HG03064 (cell line): ENCODE data around the gene IKZF1.
A peak's percentile ranks its signal among the peaks of the same experiment; 100 is the strongest.

Experiments used
- ATAC-seq: cut with Tn5 transposase; IDR thresholded peaks from one replicate; pipeline ENCODE4 v1.9.1; 2021; ENCODE audit warnings: low read depth; ENCODE audit not compliant: unreplicated experiment

Gene IKZF1

DNA sequence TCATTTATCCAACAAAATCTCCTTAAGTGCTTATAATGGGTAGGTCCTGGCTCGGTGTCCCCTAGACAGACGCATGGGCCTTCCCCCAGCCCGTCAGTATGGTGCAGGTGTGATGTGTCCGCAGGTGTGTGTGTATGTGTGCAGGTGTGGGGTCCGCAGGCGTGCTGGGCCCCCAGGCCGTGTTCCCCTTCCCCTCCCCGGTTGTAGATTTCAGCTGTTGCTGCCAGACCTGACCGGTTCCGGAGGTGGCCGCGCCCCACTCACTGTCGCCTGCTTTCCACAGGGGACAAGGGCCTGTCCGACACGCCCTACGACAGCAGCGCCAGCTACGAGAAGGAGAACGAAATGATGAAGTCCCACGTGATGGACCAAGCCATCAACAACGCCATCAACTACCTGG, 95.1 kb downstream of the IKZF1 start:
- no peak for ATAC-seq

DNA sequence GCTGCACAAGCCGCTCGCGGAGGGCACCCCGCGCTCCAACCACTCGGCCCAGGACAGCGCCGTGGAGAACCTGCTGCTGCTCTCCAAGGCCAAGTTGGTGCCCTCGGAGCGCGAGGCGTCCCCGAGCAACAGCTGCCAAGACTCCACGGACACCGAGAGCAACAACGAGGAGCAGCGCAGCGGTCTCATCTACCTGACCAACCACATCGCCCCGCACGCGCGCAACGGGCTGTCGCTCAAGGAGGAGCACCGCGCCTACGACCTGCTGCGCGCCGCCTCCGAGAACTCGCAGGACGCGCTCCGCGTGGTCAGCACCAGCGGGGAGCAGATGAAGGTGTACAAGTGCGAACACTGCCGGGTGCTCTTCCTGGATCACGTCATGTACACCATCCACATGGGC, 95.6 kb downstream of the IKZF1 start:
- no peak for ATAC-seq

- no peak for ATAC-seq
Observed at GRCh38 chr7:50404392-50404791, 99.9 kb downstream of the IKZF1 start.

GRCh38 chr7:50405221-50405620, 100.7 kb downstream of the IKZF1 start:
- no peak for ATAC-seq

GRCh38 chr7:50406935-50407334, 102.4 kb downstream of the IKZF1 start:
- no peak for ATAC-seq

- peak; percentile 49 for ATAC-seq
Observed at GRCh38 chr7:50409856-50410745, 105.6 kb downstream of the IKZF1 start.

GRCh38 chr7:50411332-50411731, 106.8 kb downstream of the IKZF1 start:
- no peak for ATAC-seq

DNA sequence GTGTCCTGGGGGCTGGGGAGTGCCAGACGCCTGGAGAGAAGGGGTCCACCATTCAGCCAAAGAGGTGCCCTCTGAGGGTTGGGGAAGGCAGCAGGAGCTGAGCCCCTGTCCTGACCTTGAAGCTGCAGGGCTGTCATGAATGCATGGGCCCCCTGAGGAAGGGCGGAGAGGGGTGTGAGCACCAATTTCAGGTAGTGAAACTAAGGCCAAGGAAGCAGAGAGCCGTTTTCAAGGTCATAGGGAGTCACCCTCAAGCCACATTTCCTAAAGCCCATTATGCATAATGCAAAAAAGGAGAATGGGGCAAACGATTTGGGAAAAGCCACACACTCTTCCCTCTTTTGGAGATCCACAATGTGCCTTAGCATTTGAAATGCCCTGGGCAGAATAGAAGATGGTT, 108.5 kb downstream of the IKZF1 start:
- no peak for ATAC-seq

DNA sequence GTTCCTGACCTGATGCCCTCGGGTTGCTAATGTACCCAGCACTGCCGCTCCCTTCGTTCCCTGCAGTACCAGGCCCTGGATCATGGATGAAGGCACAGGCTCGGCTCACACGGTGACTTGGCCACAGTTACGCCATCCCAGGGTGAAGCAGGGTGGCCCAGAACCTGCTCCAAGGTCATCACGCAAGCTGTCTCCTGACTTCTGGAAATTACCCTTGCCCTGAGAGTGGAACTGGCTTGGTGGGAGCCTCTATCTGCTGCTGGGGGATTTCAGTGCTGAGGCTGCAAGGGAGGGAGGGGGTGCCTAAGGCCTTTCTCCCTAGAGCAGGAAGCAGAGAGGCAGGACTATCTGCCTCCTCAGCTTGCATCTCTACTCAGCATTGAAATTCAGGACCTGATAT, 109.0 kb downstream of the IKZF1 start:
- ATAC-seq = no peak

- ATAC-seq = no peak
Observed at GRCh38 chr7:50415844-50416364, 111.4 kb downstream of the IKZF1 start.

DNA sequence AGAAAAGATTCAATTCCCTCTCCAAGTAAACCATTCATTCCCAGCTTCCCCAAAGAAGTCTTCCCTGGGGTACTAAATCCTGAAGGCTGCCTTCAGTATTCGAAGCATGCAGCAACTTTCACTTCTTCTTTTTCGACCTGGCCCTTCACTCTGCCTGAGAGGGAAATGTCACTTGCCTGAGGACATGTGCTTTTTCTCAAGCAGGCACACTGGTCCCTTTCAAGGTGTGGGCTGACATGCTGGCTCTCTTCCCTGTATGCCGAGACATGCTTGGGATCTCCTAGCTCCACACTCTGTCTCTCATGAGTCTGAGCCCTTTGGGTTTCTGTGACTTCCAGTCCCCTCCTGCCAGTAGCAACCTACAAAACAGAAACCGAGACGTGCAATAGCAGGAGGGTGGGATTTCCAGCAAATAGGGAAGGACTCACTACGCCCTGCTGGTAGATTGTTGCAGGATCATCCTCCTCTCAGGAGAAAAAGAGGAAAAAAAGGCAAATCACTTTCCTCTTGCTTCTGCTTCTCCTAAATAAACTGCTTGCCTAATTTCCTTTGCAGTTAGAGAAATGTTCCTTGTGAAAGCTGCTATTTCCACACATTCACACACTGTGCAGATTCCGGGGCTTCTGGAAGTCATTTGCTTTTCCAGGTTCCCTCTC, 112.1 kb downstream of the IKZF1 start:
- peak; percentile 81 for ATAC-seq

DNA sequence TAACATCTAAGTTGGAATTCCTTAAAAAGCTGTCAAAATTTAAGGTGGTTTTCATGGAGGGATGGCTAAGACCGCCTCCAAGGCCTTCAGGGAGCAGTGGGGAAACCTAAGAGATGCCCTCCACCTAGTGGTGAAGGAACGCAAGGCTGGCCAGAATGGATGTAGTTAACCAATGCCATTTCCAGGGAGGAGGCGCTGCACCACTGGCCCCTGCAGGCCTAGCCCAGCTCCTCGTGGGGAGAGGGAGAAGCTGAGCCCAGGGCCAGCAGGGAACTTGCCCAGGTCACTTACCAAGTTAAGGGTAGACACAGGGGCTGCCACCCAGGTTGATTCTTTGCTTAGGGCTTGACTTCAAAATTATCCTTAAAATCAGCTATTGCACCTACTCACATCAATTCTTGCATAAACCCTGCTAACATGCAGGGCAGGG, 113.6 kb downstream of the IKZF1 start:
- peak; percentile 61 for ATAC-seq

DNA sequence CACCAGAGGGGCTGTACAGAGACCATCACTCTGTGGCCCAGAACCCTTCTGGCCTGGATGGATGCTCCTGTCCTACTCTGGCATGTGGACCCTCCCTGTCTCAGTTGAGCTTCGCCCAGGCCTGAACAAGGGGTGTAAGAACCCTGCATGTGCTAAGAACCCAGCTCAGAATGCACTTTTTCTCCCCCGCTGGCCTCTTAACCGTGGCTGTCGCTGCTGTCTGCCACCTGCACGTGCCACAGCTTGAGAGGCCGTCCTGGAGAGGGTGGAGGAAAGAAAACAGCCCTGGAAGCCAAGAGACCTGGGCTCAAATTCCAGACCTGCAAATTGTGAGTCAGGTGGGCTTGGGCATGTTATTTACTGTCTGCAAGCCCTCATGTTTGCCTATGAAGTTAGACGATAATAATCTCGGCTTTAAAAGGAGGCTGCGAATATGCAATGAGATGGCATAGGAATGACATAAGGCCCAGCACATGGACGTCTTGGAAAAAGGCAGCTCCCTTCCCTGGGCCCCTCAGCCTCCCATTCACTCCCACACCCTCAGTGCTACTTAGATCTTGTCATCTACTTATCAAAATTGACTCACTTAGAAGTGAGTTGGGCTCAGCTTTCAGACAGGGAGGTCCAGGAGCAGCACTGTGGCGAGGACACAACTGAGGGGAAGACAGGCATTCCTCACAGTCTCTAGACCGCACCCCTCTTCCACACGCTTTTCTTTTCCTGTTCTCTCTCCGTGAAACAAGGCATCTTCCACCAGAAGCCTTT, 114.2 kb downstream of the IKZF1 start:
- no peak for ATAC-seq

GRCh38 chr7:50421043-50421442, 116.5 kb downstream of the IKZF1 start:
- no peak for ATAC-seq

DNA sequence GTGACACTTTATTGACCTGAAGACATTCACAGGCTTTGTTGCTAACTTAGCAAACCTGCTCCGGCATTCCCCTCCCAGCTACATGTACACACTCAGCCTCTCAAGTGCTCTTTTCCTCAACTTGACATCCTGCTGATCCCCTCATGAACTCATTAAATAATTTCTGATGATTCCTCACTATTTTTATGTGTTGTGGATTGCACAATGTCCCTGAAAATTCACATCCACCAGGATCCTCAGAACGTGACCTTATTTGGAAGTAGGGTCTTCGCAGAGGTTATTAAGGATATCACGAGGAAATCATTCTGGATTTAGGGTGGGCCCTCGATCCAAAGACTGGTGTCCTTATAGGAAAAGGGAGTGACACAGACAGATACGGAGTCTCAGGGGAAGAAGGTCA, 118.3 kb downstream of the IKZF1 start:
- ATAC-seq = no peak

- no peak for ATAC-seq
Observed at GRCh38 chr7:50423860-50424259, 119.3 kb downstream of the IKZF1 start.

DNA sequence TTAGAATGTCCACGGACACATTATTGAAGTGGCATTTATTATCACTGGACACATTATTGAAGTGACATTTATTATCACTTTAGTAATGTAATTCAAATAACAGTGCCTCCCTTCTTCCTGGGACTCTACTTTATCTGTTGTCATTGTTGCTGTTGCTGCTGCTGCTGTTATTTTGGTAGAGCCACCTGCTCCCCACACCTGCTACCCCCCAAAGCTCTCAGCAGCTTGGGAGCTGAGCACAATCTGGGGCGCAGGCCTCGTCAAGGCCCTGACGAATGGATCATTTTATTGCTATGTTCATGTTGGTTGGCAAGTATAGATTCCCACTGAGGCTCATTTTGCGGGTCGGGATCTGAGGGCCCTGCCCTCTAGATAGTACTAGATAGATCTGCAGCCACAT, 120.8 kb downstream of the IKZF1 start:
- no peak for ATAC-seq

- ATAC-seq = no peak
Observed at GRCh38 chr7:50426280-50427045, 121.9 kb downstream of the IKZF1 start.

DNA sequence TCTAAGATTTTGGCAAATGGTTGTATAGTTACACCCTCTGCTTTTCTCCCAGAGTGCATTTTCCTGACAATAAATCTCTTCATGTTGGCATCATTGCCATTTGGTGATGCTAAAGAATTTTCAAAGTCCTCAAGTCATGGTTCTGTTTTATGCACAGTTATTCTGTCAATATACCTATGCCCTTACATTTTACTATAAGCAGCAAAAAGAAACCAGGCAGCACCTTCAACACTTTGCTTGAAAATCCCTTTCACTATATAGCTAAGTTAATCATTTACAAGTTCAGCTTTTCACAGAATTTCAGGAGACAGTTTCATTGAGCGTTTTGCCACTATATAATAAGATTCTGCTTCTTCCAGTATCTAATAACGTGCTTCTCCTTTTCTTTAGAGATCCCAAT, 123.0 kb downstream of the IKZF1 start:
- ATAC-seq = no peak

DNA sequence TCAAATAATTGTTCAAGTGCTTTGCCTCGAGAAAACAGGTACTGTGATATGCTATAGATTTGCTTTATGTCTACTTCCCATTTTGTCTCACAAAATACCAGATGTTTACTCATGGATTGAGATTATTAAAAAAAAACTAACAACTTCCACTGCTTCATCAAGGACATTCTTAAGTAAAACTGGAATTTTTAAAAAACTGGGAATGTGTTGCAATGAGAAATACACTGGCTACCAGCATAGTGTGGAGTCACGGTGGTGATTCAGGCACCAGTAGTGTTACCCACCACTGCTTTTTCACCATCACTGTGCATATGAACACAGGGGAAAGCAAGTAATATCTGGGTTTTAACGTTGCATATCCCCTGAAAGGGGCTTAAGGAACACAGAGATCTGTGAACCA, 124.4 kb downstream of the IKZF1 start:
- no peak for ATAC-seq
